ENCODE results near the gene ANKRD34A. TPM values are rescaled to one million over a fixed set of nuclear protein-coding genes. Genes with fewer than 3 reads are reported as not detected.
"Not testable (repeated sequence)": the region's sequence is repeated elsewhere in the genome, so short reads cannot be mapped to it uniquely, and the experiment has no call there.

ANKRD34A gene
- total RNA-seq, 1 experiment from 2014 or later, result 0.77 TPM

- Mint-ChIP-seq H3K4me1 (ENCODE audit: low read depth, unreplicated experiment) (peaks cover 8% of the 10 kb centered on the region), H3K27ac (ENCODE audit: unreplicated experiment) (no peak overlapping the region), H3K27me3 (ENCODE audit: insufficient read depth, unreplicated experiment) (no peaks in the 10 kb centered on the region), H3K4me3 (ENCODE audit: unreplicated experiment) (no peak overlapping the region), H3K36me3 (ENCODE audit: insufficient read depth, unreplicated experiment) (no peaks in the 10 kb centered on the region), H3K9me3 (ENCODE audit: unreplicated experiment) (no peaks in the 10 kb centered on the region)
- BruUV-seq (replicated peaks), result no TSS peak
- intact Hi-C loops (cut with micrococcal nuclease; ENCODE audit: unreplicated experiment), result no loop called here
- H3K4me3 ChIP-seq (ENCODE audit: low read depth, low read length), result no peak overlapping the region
- no peaks in the 10 kb centered on the region for H3K27me3 ChIP-seq (replicated peaks; ENCODE audit: control insufficient read depth, insufficient read depth, low read length)
- ChIA-PET POLR2A (interaction anchor here (1.5 kb wide), 1 partner anchor 9 kb away, joined by 4 read pairs; the partner anchor contains the start of gene RBM8A), CTCF (interaction anchor here (1.3 to 1.9 kb wide), 2 partner anchors 9 to 91 kb away, joined by 4 to 7 read pairs; partner anchors contain the start of genes NUDT17 and RBM8A)
- no peak for TF ChIP-seq CTCF (IDR thresholded peaks at IDR 0.05; ENCODE audit: insufficient read depth in 1 of 2, low read depth in 1 of 2, low read length in 1 of 2, severe bottlenecking in 1 of 2, unreplicated experiment in 1 of 2)
- H3K4me1 ChIP-seq, result peaks cover 13% of the 10 kb centered on the region; the same call in 1 of the 2 replicates
- no peak for DNase-seq
- H3K9me3 ChIP-seq, result no peaks in the 10 kb centered on the region; the same call in 1 of the 2 replicates
- H3K36me3 ChIP-seq (ENCODE audit: control insufficient read depth, insufficient read depth, low read length), result no peaks in the 10 kb centered on the region
Measured at GRCh38 chr1:145936247-145936646, 28.1 kb downstream of the ANKRD34A start.

GRCh38 chr1:145935708-145936107, 28.7 kb downstream of the ANKRD34A start:
- Histone ChIP-seq H3K9me3 (no peaks in the 10 kb centered on the region; the same call in 1 of the 2 replicates), H3K27me3 (replicated peaks; ENCODE audit: control insufficient read depth, insufficient read depth, low read length) (no peaks in the 10 kb centered on the region), H3K4me3 (ENCODE audit: low read depth, low read length) (no peak overlapping the region), H3K4me1 (peaks cover 13% of the 10 kb centered on the region; the same call in 1 of the 2 replicates), H3K36me3 (ENCODE audit: control insufficient read depth, insufficient read depth, low read length) (no peaks in the 10 kb centered on the region)
- no peaks in the 10 kb centered on the region for H3K9me3 Mint-ChIP-seq (ENCODE audit: unreplicated experiment)
- H3K4me1 Mint-ChIP-seq (ENCODE audit: low read depth, unreplicated experiment), result peaks cover 8% of the 10 kb centered on the region
- no peak overlapping the region for H3K27ac Mint-ChIP-seq (ENCODE audit: unreplicated experiment)
- no peak for DNase-seq
- no peak overlapping the region for H3K4me3 Mint-ChIP-seq (ENCODE audit: unreplicated experiment)
- no peak for TF ChIP-seq CTCF (IDR thresholded peaks at IDR 0.05; ENCODE audit: insufficient read depth in 1 of 2, low read depth in 1 of 2, low read length in 1 of 2, severe bottlenecking in 1 of 2, unreplicated experiment in 1 of 2)
- no peaks in the 10 kb centered on the region for H3K36me3 Mint-ChIP-seq (ENCODE audit: insufficient read depth, unreplicated experiment)
- CTCF ChIA-PET, result interaction anchor here (1.3 to 1.9 kb wide), 2 partner anchors 8 to 90 kb away, joined by 4 to 7 read pairs; partner anchors contain the start of genes NUDT17 and RBM8A
- POLR2A ChIA-PET, result interaction anchor here (1.5 kb wide), 1 partner anchor 8 kb away, joined by 4 read pairs; the partner anchor contains the start of gene RBM8A
- H3K27me3 Mint-ChIP-seq (ENCODE audit: insufficient read depth, unreplicated experiment), result no peaks in the 10 kb centered on the region
- no TSS peak for BruUV-seq (replicated peaks)
- intact Hi-C loops (cut with micrococcal nuclease; ENCODE audit: unreplicated experiment), result no loop called here

GRCh38 chr1:145932522-145933009, 31.8 kb downstream of the ANKRD34A start:
- H3K4me1 Mint-ChIP-seq (ENCODE audit: low read depth, unreplicated experiment); DNase-seq; H3K9me3 ChIP-seq; H3K27ac Mint-ChIP-seq (ENCODE audit: unreplicated experiment); H3K36me3 Mint-ChIP-seq (ENCODE audit: insufficient read depth, unreplicated experiment); H3K9me3 Mint-ChIP-seq (ENCODE audit: unreplicated experiment); H3K36me3 ChIP-seq (ENCODE audit: control insufficient read depth, insufficient read depth, low read length); H3K27me3 Mint-ChIP-seq (ENCODE audit: insufficient read depth, unreplicated experiment); H3K4me3 Mint-ChIP-seq (ENCODE audit: unreplicated experiment); H3K4me3 ChIP-seq (ENCODE audit: low read depth, low read length); BruUV-seq (replicated peaks); H3K27me3 ChIP-seq (replicated peaks; ENCODE audit: control insufficient read depth, insufficient read depth, low read length); POLR2A ChIA-PET: not testable (repeated sequence)
- intact Hi-C loops (cut with micrococcal nuclease; ENCODE audit: unreplicated experiment), result loop anchor here (1.0 kb wide), 1 partner anchor 32 kb away; the partner anchor contains the start of genes ANKRD34A and POLR3GL
- H3K4me1 ChIP-seq, result peaks cover 13% of the 10 kb centered on the region; the same call in 1 of the 2 replicates
- CTCF ChIA-PET, result interaction anchor here (0.6 kb wide), 1 partner anchor 103 kb away, joined by 3 read pairs; no protein-coding TSS in a partner anchor

Data from Caco-2 (cell line).